GM21526 (cell line): ENCODE data around the gene TELO2.

Experiments
- ATAC-seq: cut with Tn5 transposase; IDR thresholded peaks from one replicate; pipeline ENCODE4 v1.9.1; 2021; ENCODE audit warnings: moderate library complexity; ENCODE audit not compliant: unreplicated experiment, low FRiP score

Gene TELO2

GRCh38 chr16:1550069-1550468, 56.9 kb downstream of the TELO2 start:
- no peak for ATAC-seq

- no peak for ATAC-seq
Measured at GRCh38 chr16:1550696-1551095, 57.5 kb downstream of the TELO2 start.

- no peak for ATAC-seq
Measured at GRCh38 chr16:1551166-1551565, 58.0 kb downstream of the TELO2 start.

GRCh38 chr16:1552129-1552528, 59.0 kb downstream of the TELO2 start:
- no peak for ATAC-seq

- ATAC-seq, result no peak
Measured at GRCh38 chr16:1553946-1554825, 61.0 kb downstream of the TELO2 start.

GRCh38 chr16:1554826-1555445, 61.8 kb downstream of the TELO2 start:
- no peak for ATAC-seq

GRCh38 chr16:1556254-1556653, 63.1 kb downstream of the TELO2 start:
- no peak for ATAC-seq

GRCh38 chr16:1557074-1557473, 63.9 kb downstream of the TELO2 start:
- ATAC-seq, result no peak

GRCh38 chr16:1557576-1557975, 64.4 kb downstream of the TELO2 start:
- ATAC-seq, result no peak

GRCh38 chr16:1559446-1559975, 66.4 kb downstream of the TELO2 start:
- ATAC-seq, result no peak
